Measurements from ENCODE around the gene COPA. TPM values are rescaled to one million over a fixed set of nuclear protein-coding genes. Genes with fewer than 3 reads are reported as not detected.
"Not testable (repeated sequence)": the region's sequence is repeated elsewhere in the genome, so short reads cannot be mapped to it uniquely, and the experiment has no call there.

The COPA gene
- total and polyA plus RNA-seq, 10 of the 15 experiments (the other 5 are each of a cell fraction or from before 2014, with no cell fraction given), result 53.7 to 180 (median 123) TPM

DNA sequence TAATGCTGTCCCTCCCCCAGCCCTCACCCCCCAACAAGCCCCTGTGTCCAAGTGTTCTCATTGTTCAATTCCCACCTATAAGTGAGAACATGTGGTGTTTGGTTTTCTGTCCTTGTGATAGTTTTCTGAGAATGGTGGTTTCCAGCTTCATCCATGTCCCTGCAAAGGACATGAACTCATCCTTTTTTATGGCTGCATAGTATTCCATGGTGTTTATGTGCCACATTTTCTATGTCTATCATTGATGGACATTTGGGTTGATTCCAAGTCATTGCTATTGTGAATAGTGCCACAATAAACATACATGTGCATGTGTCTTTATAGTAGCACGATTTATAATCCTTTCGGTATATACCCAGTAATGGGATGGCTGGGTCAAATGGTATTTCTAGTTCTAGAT is 41.8 kb upstream of the COPA start:
- H3K4me1 ChIP-seq (ENCODE audit: control insufficient read depth, insufficient read depth, low read length); H3K9me3 ChIP-seq (replicated peaks; ENCODE audit: control insufficient read depth, insufficient read depth, low read length); in situ Hi-C loops (cut with MboI); H3K36me3 ChIP-seq (ENCODE audit: control insufficient read depth in 2 of 2, insufficient read depth in 2 of 2, low read length in 1 of 2); ATAC-seq; H2AFZ ChIP-seq (ENCODE audit: control insufficient read depth, low read depth, low read length); DNase-seq (ENCODE audit: low read depth, low spot score); FAIRE-seq; H3K9ac ChIP-seq (ENCODE audit: control insufficient read depth, insufficient read depth, low read length); H3K27ac ChIP-seq (ENCODE audit: control insufficient read depth, insufficient read depth); SMC1A ChIA-PET (ENCODE audit: uncharacterized antibody, unreplicated experiment); intact Hi-C loops (cut with micrococcal nuclease; ENCODE audit: unreplicated experiment); H3K79me2 ChIP-seq (ENCODE audit: control insufficient read depth, insufficient read depth, low read length); BruUV-seq (replicated peaks); RAD21 ChIA-PET (ENCODE audit: unreplicated experiment); H4K20me1 ChIP-seq (ENCODE audit: control insufficient read depth, insufficient read depth); POLR2A ChIA-PET; H3K4me2 ChIP-seq (ENCODE audit: control insufficient read depth, insufficient read depth); H3K27me3 ChIP-seq (replicated peaks in 1 of 2; ENCODE audit: control insufficient read depth in 2 of 2, insufficient read depth in 2 of 2, low read length in 1 of 2); H3K4me3 ChIP-seq: not testable (repeated sequence)
- CTCF ChIA-PET, result interaction anchor here (0.6 kb wide), 1 partner anchor 159 kb away, joined by 3 read pairs; no protein-coding TSS in a partner anchor
- 95% methylated on average over 2 of the region's 2 CpGs for WGBS (ENCODE audit: insufficient coverage, insufficient replicate concordance, low lambda C conversion rate, missing lambda C conversion rate)

DNA sequence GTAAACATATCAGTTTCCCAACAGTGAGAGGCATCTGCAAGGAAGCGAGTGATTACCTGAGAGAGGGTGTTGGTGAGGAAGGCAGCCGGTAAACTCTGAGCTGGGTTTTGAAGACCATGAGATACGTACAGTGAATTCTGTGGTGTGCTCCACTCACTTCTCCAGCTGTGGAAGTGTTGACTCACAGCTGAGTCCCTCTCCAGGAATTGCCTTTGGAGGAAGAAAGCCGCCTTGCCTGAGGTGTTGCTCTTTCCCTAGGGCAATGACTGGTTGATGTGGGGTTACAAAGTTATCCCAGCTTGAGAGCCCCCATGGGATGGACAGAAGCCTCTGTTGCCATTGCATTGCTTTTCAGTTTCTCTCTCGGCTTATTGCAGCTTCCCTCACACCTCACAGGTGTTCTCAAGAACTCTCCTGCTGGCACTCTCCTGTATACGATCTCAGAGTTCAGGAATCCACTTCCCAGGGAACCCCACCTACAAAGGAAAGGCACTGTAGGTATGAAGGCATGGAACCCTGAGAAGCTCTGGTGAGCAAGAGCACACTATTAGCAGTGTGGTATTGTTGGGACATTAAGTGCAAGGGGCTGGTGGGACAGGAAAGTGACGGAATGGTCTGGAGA is 34.6 kb upstream of the COPA start:
- POLR2A ChIA-PET, result no interaction called here
- FAIRE-seq (no peak), ATAC-seq (no peak), DNase-seq (ENCODE audit: low read depth, low spot score) (no peak)
- peaks cover 15% of the 10 kb centered on the region for H3K4me1 ChIP-seq (ENCODE audit: control insufficient read depth, insufficient read depth, low read length)
- H3K9me3 ChIP-seq (replicated peaks; ENCODE audit: control insufficient read depth, insufficient read depth, low read length), result no peaks in the 10 kb centered on the region
- H3K36me3 ChIP-seq (ENCODE audit: control insufficient read depth in 2 of 2, insufficient read depth in 2 of 2, low read length in 1 of 2), result no peaks in the 10 kb centered on the region
- SMC1A ChIA-PET (ENCODE audit: uncharacterized antibody, unreplicated experiment), result interaction anchor here (0.6 to 5.0 kb wide), 21 partner anchors 9 to 297 kb away, joined by 3 to 44 read pairs (median 6); partner anchors contain the start of genes CASQ1 and KCNJ9
- in situ Hi-C loops (cut with MboI), result loop anchor here (5.0 kb wide), 1 partner anchor 280 kb away; the partner anchor contains the start of gene IGSF8
- H3K27ac ChIP-seq (ENCODE audit: control insufficient read depth, insufficient read depth), result no peak overlapping the region
- H3K4me2 ChIP-seq (ENCODE audit: control insufficient read depth, insufficient read depth), result no peak overlapping the region
- no peak overlapping the region for H2AFZ ChIP-seq (ENCODE audit: control insufficient read depth, low read depth, low read length)
- no TSS peak for BruUV-seq (replicated peaks)
- 51% methylated on average over 7 of the region's 7 CpGs for WGBS (ENCODE audit: insufficient coverage, insufficient replicate concordance, low lambda C conversion rate, missing lambda C conversion rate)
- CTCF ChIA-PET, result interaction anchor here (0.7 to 7.8 kb wide), 43 partner anchors 8 to 332 kb away, joined by 3 to 131 read pairs (median 8); partner anchors contain the start of genes CASQ1, IGSF8, NHLH1 and PEX19
- RAD21 ChIA-PET (ENCODE audit: unreplicated experiment), result interaction anchor here (0.8 to 3.7 kb wide), 14 partner anchors 9 to 300 kb away, joined by 3 to 43 read pairs (median 5); partner anchors contain the start of gene PEX19
- no peaks in the 10 kb centered on the region for H3K27me3 ChIP-seq (replicated peaks in 1 of 2; ENCODE audit: control insufficient read depth in 2 of 2, insufficient read depth in 2 of 2, low read length in 1 of 2)
- TF ChIP-seq NR2C2 (IDR thresholded peaks at IDR 0.05; ENCODE audit: borderline replicate concordance, control insufficient read depth, insufficient read length, low read depth) (no peak), SREBF2 (IDR thresholded peaks at IDR 0.05; ENCODE audit: low read length) (no peak), IKZF1 (conservative IDR thresholded peaks at IDR 0.05) (no peak)
- H3K9ac ChIP-seq (ENCODE audit: control insufficient read depth, insufficient read depth, low read length), result no peak overlapping the region
- no peaks in the 10 kb centered on the region for H4K20me1 ChIP-seq (ENCODE audit: control insufficient read depth, insufficient read depth)
- intact Hi-C loops (cut with micrococcal nuclease; ENCODE audit: unreplicated experiment), result no loop called here
- no peaks in the 10 kb centered on the region for H3K79me2 ChIP-seq (ENCODE audit: control insufficient read depth, insufficient read depth, low read length)
- no peak overlapping the region for H3K4me3 ChIP-seq

Data from GM12878 (cell line).